GM23338 (cell line): ENCODE measurements around the gene SYNPO. TPM values are rescaled to one million over a fixed set of nuclear protein-coding genes. Genes with fewer than 3 reads are reported as not detected.

Experiments
- ATAC-seq: fragments of 200-7000 bp; cut with Tn5 transposase; 3 replicates; pipeline ENCODE4 v1.9.1; 2020
- DNase-seq: peaks from one replicate; pipeline ENCODE4 v3.0.0-alpha.2; 2015; ENCODE audit warnings: low spot score
- H2AFZ ChIP-seq: fragments of 200-600 bp; sonication (generic); 2 replicates; pipeline ENCODE4 v1.8.0; 2016; ENCODE audit warnings: antibody characterized with exemption, mild to moderate bottlenecking, moderate library complexity
- H3F3A ChIP-seq: fragments of 200-600 bp; sonication (generic); replicated peaks from 2 replicates; pipeline ENCODE4 v1.8.0; 2017; ENCODE audit warnings: antibody characterized with exemption, mixed run types, low read depth
- H3K27ac ChIP-seq: fragments of 200-600 bp; sonication (generic); 2 replicates; pipeline ENCODE4 v1.6.1; 2016; ENCODE audit warnings: low read depth
- H3K27me3 ChIP-seq: fragments of 200-600 bp; sonication (generic); 2 replicates; pipeline ENCODE4 v1.8.0; 2016; ENCODE audit warnings: mild to moderate bottlenecking, mixed run types, moderate library complexity; ENCODE audit not compliant: insufficient read depth
- H3K36me3 ChIP-seq: fragments of 200-600 bp; sonication (generic); 2 replicates; pipeline ENCODE4 v1.8.0; 2016; ENCODE audit warnings: mild to moderate bottlenecking; ENCODE audit not compliant: insufficient read depth
- H3K4me1 ChIP-seq: fragments of 200-600 bp; sonication (generic); 2 replicates; pipeline ENCODE4 v1.8.0; 2016; ENCODE audit warnings: mild to moderate bottlenecking, moderate library complexity; ENCODE audit not compliant: insufficient read depth
- H3K4me2 ChIP-seq: fragments of 200-600 bp; sonication (generic); 2 replicates; pipeline ENCODE4 v1.7.1; 2017; ENCODE audit warnings: mixed run types
- H3K4me3 ChIP-seq: fragments of 200-600 bp; sonication (generic); 2 replicates; pipeline ENCODE4 v1.6.1; 2016; ENCODE audit warnings: mixed run types
- H3K79me2 ChIP-seq: fragments of 200-600 bp; sonication (generic); replicated peaks from 2 replicates; pipeline ENCODE4 v1.8.0; 2017; ENCODE audit warnings: mild to moderate bottlenecking; ENCODE audit not compliant: insufficient read depth
- H3K9me2 ChIP-seq: fragments of 200-600 bp; sonication (generic); 2 replicates; pipeline ENCODE4 v1.8.0; 2017; ENCODE audit not compliant: insufficient read depth
- H4K20me1 ChIP-seq: fragments of 200-600 bp; sonication (generic); replicated peaks from 2 replicates; pipeline ENCODE4 v1.8.0; 2017; ENCODE audit warnings: mild to moderate bottlenecking; ENCODE audit not compliant: insufficient read depth
- H3K27ac Mint-ChIP-seq: 2 replicates; pipeline ENCODE4 v1.8.0; 2020; ENCODE audit warnings: inconsistent platforms, mild to moderate bottlenecking, moderate library complexity, mixed read lengths
- H3K27me3 Mint-ChIP-seq: 3 replicates; pipeline ENCODE4 v1.8.0; 2022; ENCODE audit warnings: low read depth, mild to moderate bottlenecking, moderate library complexity, mixed read lengths, inconsistent platforms; ENCODE audit not compliant: insufficient read depth, poor library complexity
- H3K36me3 Mint-ChIP-seq: 3 replicates; pipeline ENCODE4 v1.8.0; 2021; ENCODE audit warnings: low read depth, mild to moderate bottlenecking, inconsistent platforms, moderate library complexity, mixed read lengths
- H3K4me1 Mint-ChIP-seq: 3 replicates; pipeline ENCODE4 v1.8.0; 2020; ENCODE audit warnings: mild to moderate bottlenecking, inconsistent platforms, mixed read lengths
- H3K4me3 Mint-ChIP-seq: 3 replicates; pipeline ENCODE4 v1.8.0; 2021; ENCODE audit warnings: moderate library complexity, mild to moderate bottlenecking, inconsistent platforms, mixed read lengths
- H3K9me3 Mint-ChIP-seq: 3 replicates; pipeline ENCODE4 v1.8.0; 2020; ENCODE audit warnings: moderate library complexity, mild to moderate bottlenecking, inconsistent platforms, mixed read lengths
- CREB1 ChIP-seq: fragments of 250-450 bp; sonication (Bioruptor Pico); IDR thresholded peaks from 2 replicates; pipeline ENCODE4 v1.5.0; 2020; ENCODE audit warnings: low read depth, mild to moderate bottlenecking, moderate library complexity
- EZH2 ChIP-seq: fragments of 200-600 bp; sonication (generic); IDR thresholded peaks from one replicate; pipeline ENCODE4 v1.8.0; 2017; ENCODE audit warnings: antibody characterized with exemption, mild to moderate bottlenecking, low read depth; ENCODE audit not compliant: unreplicated experiment
- EZH2phosphoT487 ChIP-seq: fragments of 200-600 bp; sonication (generic); IDR thresholded peaks from one replicate; pipeline ENCODE4 v1.8.1; 2018; ENCODE audit warnings: antibody characterized with exemption; ENCODE audit not compliant: unreplicated experiment
- NANOG ChIP-seq: IDR thresholded peaks from 2 replicates; pipeline ENCODE4 v1.6.1; 2016; ENCODE audit warnings: antibody characterized with exemption, borderline replicate concordance
- POLR2AphosphoS5 ChIP-seq: IDR thresholded peaks from 2 replicates; pipeline ENCODE4 v1.6.1; 2016; ENCODE audit warnings: antibody characterized with exemption, low read depth
- STAT1 ChIP-seq: IDR thresholded peaks from one replicate; pipeline ENCODE4 v1.6.1; 2016; ENCODE audit warnings: antibody characterized with exemption; ENCODE audit not compliant: unreplicated experiment
- ZNF114 ChIP-seq: fragments of 250-450 bp; sonication (Bioruptor Pico); IDR thresholded peaks from 2 replicates; pipeline ENCODE4 v1.5.0; 2020; ENCODE audit warnings: mild to moderate bottlenecking, moderate library complexity
- ZNF331 ChIP-seq: fragments of 250-450 bp; sonication (Bioruptor Pico); IDR thresholded peaks from 2 replicates; pipeline ENCODE4 v1.5.0; 2020; ENCODE audit warnings: low read depth, mild to moderate bottlenecking, moderate library complexity
- polyA plus RNA-seq: library from polyadenylated mRNA; unstranded; fragments of >200 nt; fragmentation: Nextera tagmentation; extraction: Ambion mirVana; gene quantifications from 2 replicates; pipeline ENCODE4 v1.2.1, GENCODE V29; 2016
- total RNA-seq: library from RNA; depleted of rRNA; stranded (reverse); fragments of >200 nt; shearing (Covaris generic); gene quantifications from 2 replicates; pipeline ENCODE4 v1.2.3, GENCODE V29; 2014

SYNPO gene
- total and polyA plus RNA-seq, 2 experiments from 2014 or later: 0.16 to 1.3 TPM

- no peak overlapping the region for H3K27ac Mint-ChIP-seq
- peak overlapping the region; percentile 75 for H3K4me3 Mint-ChIP-seq
- H3K36me3 Mint-ChIP-seq: no peaks in the 10 kb centered on the region; the same call in 2 of the 3 replicates
- DNase-seq (peak; percentile 71), ATAC-seq (peak; percentile 68)
- H3K27ac ChIP-seq: no peak overlapping the region
- H3K79me2 ChIP-seq: no peaks in the 10 kb centered on the region
- H3K9me2 ChIP-seq: no peaks in the 10 kb centered on the region
- peak overlapping the region; percentile 98 for H2AFZ ChIP-seq
- H3K27me3 Mint-ChIP-seq: peaks cover 15% of the 10 kb centered on the region
- H3K4me3 ChIP-seq: peak overlapping the region; percentile 81
- peak overlapping the region; percentile 92 for H3K4me2 ChIP-seq
- H3F3A ChIP-seq: 0 out of 2 replicates have a peak, but pooled peaks cover 3% of the 10 kb centered on the region
- H3K4me1 ChIP-seq: peaks cover 7% of the 10 kb centered on the region; the same call in 1 of the 2 replicates
- H3K27me3 ChIP-seq: peaks cover 24% of the 10 kb centered on the region
- H3K36me3 ChIP-seq: no peaks in the 10 kb centered on the region
- H3K9me3 Mint-ChIP-seq: no peaks in the 10 kb centered on the region
- H3K4me1 Mint-ChIP-seq: peaks cover 15% of the 10 kb centered on the region
- H4K20me1 ChIP-seq: no peaks in the 10 kb centered on the region
- no peak for TF ChIP-seq ZNF331 (CRISPR knock-in tag)
- no peak for TF ChIP-seq EZH2phosphoT487
- TF ChIP-seq NANOG: no peak
- no peak for TF ChIP-seq CREB1 (CRISPR knock-in tag)
- no peak for TF ChIP-seq POLR2AphosphoS5
These were observed 15.9 kb upstream of the SYNPO start for GRCh38 chr5:150624334-150625163.

- H3K27ac Mint-ChIP-seq: no peak overlapping the region
- H3K4me2 ChIP-seq: peak overlapping the region; percentile 92
- no peak for TF ChIP-seq EZH2
- no peak for TF ChIP-seq ZNF114 (CRISPR knock-in tag)
- H3K9me2 ChIP-seq: no peaks in the 10 kb centered on the region
- peak overlapping the region; percentile 96 for H2AFZ ChIP-seq
- H3K4me1 ChIP-seq: peaks cover 7% of the 10 kb centered on the region; the same call in 1 of the 2 replicates
- H3K79me2 ChIP-seq: no peaks in the 10 kb centered on the region
- peaks cover 15% of the 10 kb centered on the region for H3K4me1 Mint-ChIP-seq
- peaks cover 15% of the 10 kb centered on the region for H3K27me3 Mint-ChIP-seq
- H3K36me3 Mint-ChIP-seq: no peaks in the 10 kb centered on the region; the same call in 2 of the 3 replicates
- peak; percentile 34 for DNase-seq
- no peaks in the 10 kb centered on the region for H4K20me1 ChIP-seq
- 0 out of 2 replicates have a peak, but pooled peaks cover 3% of the 10 kb centered on the region for H3F3A ChIP-seq
- peak overlapping the region; percentile 15; the same call in 1 of the 3 replicates for H3K4me3 Mint-ChIP-seq
- ATAC-seq: peak; percentile 24
- peaks cover 24% of the 10 kb centered on the region for H3K27me3 ChIP-seq
- no peaks in the 10 kb centered on the region for H3K36me3 ChIP-seq
- no peaks in the 10 kb centered on the region for H3K9me3 Mint-ChIP-seq
- peak overlapping the region; percentile 81 for H3K4me3 ChIP-seq
- no peak overlapping the region for H3K27ac ChIP-seq
These were observed 15.3 kb upstream of the SYNPO start for GRCh38 chr5:150625164-150625535.

DNA sequence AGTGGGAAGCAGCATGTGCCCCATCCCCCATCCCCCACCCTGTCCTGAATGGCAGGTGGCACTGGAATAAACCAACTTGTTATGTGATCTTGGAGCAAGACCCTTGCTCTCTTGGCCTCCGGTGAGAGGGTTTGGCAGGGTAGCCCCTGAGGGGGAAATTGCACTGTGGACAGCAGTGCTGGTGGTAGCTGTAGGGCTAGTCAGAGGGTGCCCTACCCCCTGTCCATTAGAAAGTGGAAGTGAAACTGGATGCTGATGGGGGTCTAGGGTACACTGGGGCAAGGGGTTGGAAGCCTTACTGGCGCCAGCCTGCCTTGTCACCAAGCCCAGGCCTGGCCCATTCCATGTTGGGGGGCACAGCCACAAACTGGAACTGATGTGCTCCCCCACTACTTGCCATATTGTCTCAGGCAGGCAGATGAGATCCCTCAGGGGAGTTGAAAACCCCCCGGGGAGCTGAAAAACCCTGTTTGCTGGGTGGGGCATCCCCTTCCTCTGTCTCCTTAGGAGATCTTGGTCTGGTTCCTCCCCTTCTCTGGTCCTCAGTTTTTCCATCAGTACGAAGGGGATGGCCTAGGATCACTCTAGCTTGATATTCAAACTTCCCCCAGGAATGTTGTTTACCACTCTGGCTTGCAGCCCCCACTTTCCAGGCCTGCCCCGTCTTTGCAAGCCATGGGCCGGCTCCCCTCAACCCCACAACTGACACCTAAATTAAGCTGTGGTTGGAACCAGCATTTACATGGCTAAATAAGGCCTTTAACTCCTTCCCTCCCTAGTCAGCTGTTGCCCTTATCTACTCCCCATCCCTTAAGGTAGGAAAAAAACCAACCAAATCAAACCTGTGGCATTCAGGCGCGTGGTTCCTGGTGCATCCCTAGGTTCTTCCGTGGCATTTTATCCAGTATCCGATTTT is 14.4 kb upstream of the SYNPO start:
- no peaks in the 10 kb centered on the region; the same call in 2 of the 3 replicates for H3K36me3 Mint-ChIP-seq
- TF ChIP-seq STAT1: no peak

More for the DNA sequence above, 14.4 kb upstream of the SYNPO start:
- Mint-ChIP-seq H3K9me3 (no peaks in the 10 kb centered on the region), H3K27ac (no peak overlapping the region), H3K4me1 (peaks cover 15% of the 10 kb centered on the region), H3K27me3 (peaks cover 16% of the 10 kb centered on the region), H3K4me3 (peak overlapping the region; percentile 46; the same call in 1 of the 3 replicates)
- Histone ChIP-seq H3K27ac (no peak overlapping the region), H3K4me3 (peak overlapping the region; percentile 81; the same call in 1 of the 2 replicates), H4K20me1 (no peaks in the 10 kb centered on the region), H3K9me2 (no peaks in the 10 kb centered on the region), H3F3A (0 out of 2 replicates have a peak, but pooled peaks cover 3% of the 10 kb centered on the region), H3K4me1 (peaks cover 7% of the 10 kb centered on the region; the same call in 1 of the 2 replicates), H3K27me3 (peaks cover 24% of the 10 kb centered on the region), H3K79me2 (no peaks in the 10 kb centered on the region), H3K4me2 (peak overlapping the region; percentile 92; the same call in 1 of the 2 replicates), H3K36me3 (no peaks in the 10 kb centered on the region), H2AFZ (no peak overlapping the region)
- DNase-seq: no peak
- no peak for ATAC-seq
